GM19193 (cell line): ENCODE results near the gene HSD17B2.

Source experiments
- POLR2A ChIP-seq: IDR thresholded peaks from 4 replicates; pipeline ENCODE4 v1.6.1; 2011; ENCODE audit not compliant: insufficient read depth, insufficient read length; ENCODE audit errors: extremely low read depth

HSD17B2 gene

GRCh38 chr16:82037251-82037650, 2.2 kb downstream of the HSD17B2 start:
- no peak for TF ChIP-seq POLR2A

GRCh38 chr16:82037666-82038065, 2.6 kb downstream of the HSD17B2 start:
- TF ChIP-seq POLR2A: no peak

- TF ChIP-seq POLR2A: no peak
Measured at GRCh38 chr16:82040296-82040695, 5.2 kb downstream of the HSD17B2 start.

GRCh38 chr16:82041542-82041941, 6.5 kb downstream of the HSD17B2 start:
- TF ChIP-seq POLR2A: no peak

- no peak for TF ChIP-seq POLR2A
Measured at GRCh38 chr16:82042144-82042543, 7.1 kb downstream of the HSD17B2 start.

GRCh38 chr16:82042846-82043245, 7.8 kb downstream of the HSD17B2 start:
- TF ChIP-seq POLR2A: no peak

GRCh38 chr16:82043680-82044584, 8.9 kb downstream of the HSD17B2 start:
- no peak for TF ChIP-seq POLR2A

GRCh38 chr16:82044585-82044911, 9.5 kb downstream of the HSD17B2 start:
- no peak for TF ChIP-seq POLR2A

GRCh38 chr16:82045465-82045864, 10.4 kb downstream of the HSD17B2 start:
- no peak for TF ChIP-seq POLR2A

GRCh38 chr16:82046541-82046940, 11.5 kb downstream of the HSD17B2 start:
- TF ChIP-seq POLR2A: no peak

GRCh38 chr16:82046941-82047340, 11.9 kb downstream of the HSD17B2 start:
- TF ChIP-seq POLR2A: no peak

GRCh38 chr16:82047374-82047773, 12.3 kb downstream of the HSD17B2 start:
- no peak for TF ChIP-seq POLR2A

GRCh38 chr16:82047787-82048186, 12.7 kb downstream of the HSD17B2 start:
- no peak for TF ChIP-seq POLR2A

GRCh38 chr16:82049484-82049883, 14.4 kb downstream of the HSD17B2 start:
- TF ChIP-seq POLR2A: no peak

GRCh38 chr16:82050506-82050905, 15.5 kb downstream of the HSD17B2 start:
- TF ChIP-seq POLR2A: no peak

- no peak for TF ChIP-seq POLR2A
Measured at GRCh38 chr16:82050909-82051357, 15.9 kb downstream of the HSD17B2 start.

GRCh38 chr16:82051656-82052055, 16.6 kb downstream of the HSD17B2 start:
- TF ChIP-seq POLR2A: no peak

- no peak for TF ChIP-seq POLR2A
Measured at GRCh38 chr16:82055117-82055516, 20.1 kb downstream of the HSD17B2 start.
